ENCODE results near the gene L1CAM.

Gene L1CAM

DNA sequence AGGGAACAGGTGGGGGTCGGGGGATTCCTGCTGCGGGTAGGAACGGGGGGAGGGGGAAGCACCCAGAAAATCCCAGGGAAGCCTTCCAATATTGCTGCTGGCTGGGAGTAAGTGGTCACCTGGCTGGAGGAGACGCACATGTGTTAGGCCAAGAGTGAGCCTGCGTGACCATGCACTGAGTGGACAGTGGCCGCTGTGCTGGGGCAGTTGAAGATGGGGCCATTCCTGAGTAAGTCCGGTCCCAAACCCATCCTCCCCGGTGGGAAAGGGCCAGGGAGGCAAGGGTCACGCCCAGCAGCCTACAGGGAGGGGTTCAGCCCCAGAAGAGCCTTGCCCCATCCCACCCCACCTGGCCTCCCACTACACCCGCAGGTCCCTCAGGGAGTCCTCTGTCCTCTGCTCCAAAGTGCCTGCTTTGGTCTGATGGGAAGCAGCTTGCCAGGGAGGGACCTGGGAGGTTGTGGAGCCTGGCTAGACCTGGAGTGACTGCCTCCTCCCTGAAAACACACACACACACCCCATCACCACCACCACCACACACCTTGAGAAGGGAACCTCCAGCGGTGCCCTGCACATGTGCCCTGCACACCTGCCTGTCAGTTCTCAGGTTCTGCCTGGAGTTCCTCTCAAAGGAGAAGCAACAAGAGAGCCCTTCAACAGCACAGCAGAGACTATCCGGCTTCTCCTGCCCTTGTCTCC, 6.1 kb downstream of the L1CAM start:
- in situ Hi-C loops (cut with MboI; ENCODE audit: low sequenced_read_pairs), result no loop called here

DNA sequence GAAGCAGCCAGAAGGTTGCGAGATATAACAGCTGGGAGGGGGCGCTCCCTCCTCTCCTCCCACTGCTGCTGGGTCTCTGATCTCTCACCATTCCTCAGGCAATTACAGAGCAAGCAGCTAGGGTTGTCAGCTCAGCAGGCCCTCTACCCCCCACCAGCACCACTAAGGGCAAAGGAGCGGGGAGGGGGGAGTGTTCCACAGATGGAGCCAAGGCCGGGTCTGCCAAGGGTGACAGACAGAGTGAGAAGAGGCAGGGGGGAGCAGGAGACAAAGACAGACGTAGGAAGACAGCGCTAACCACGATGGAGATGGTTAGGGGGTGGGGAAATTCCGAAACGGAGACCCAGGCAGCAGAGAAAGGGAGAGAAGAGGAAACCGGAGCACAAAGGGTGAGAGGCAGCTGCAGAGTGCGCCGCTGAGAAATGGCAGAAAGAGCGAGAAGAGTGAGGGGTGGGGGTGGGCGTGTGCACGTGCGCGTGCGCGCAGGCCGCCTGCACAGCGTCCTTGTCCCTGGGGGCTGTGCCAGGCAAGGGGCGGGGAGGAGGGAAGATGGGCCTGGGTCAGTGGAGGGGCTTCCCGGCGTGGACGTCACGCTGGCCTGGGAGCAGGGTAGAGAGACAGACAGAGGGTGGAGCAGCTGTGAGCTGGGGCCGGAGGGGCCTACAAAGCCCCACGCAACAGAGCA, 6.9 kb downstream of the L1CAM start:
- in situ Hi-C loops (cut with MboI; ENCODE audit: low sequenced_read_pairs), result no loop called here

DNA sequence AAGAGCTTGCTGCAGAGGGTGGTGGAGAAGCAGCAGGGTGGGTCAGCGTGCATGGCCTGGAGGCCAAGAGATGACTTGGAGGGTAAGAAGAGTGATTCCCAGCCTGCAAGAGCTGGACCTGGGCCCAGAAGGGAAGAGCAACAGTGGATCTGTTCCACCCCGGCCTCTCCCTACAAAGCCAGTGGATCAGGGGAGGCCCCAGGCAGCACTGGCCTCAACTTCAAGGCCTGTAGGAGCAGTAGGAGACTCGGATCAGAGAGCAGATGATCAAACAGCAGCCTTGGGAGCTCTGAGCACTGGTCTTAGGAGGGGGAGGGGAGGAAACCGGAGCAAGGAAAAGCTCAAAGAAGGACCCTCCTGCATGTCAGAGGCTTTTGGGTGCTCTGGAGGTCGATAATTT, 7.6 kb downstream of the L1CAM start:
- in situ Hi-C loops (cut with MboI; ENCODE audit: low sequenced_read_pairs), result no loop called here

DNA sequence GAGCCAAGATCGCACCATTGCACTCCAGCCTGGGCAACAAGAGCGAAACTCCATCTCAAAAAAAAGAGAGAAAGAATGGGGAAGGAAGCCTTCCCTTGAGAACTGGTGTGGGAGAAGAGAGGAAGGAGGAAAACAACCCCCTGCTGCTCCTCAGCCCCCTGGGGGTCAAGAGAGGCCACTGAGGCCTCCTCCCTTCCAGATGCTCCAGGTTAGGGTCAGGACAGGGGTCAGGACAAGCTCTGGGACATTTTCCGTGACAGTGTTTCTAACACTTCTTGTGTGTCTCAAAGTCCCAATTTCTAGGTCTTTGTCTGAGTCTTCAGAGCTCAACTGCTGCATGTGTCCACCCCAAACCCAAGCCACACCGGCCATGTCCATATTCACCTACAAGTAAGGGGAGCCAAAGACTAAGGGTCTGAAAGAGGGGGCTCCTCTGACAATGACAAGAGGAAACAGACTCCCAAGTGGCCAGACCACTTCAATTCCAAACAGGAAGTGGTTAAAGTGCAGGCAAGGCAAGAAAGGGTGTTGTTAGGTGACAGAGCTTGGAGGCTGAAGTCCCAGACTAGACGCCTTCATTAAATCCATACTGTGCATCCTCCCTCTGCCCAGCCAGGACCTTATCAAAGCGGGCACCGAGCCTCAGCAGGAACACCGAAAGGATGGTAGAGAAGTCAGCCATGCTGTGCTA, 8.3 kb downstream of the L1CAM start:
- in situ Hi-C loops (cut with MboI; ENCODE audit: low sequenced_read_pairs), result no loop called here

DNA sequence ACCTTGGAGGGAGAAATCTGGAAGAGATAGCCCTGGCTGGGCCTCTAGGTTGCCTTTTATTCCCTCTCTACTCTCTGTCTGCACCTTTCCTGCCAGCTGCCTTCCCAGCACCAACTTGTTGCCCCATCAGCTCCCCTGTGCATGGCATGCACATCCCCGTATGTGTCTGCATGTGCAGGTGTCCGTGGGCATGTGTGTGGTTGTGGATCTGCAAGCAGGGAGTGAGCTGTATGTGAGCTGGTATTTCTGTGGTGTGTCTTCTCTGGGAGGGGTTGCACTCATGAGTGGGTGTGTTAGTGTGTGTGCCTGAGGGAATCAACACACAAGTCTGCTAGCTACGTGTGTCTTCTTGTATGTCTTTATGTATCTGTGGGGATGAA, 9.9 kb downstream of the L1CAM start:
- in situ Hi-C loops (cut with MboI; ENCODE audit: low sequenced_read_pairs), result no loop called here

DNA sequence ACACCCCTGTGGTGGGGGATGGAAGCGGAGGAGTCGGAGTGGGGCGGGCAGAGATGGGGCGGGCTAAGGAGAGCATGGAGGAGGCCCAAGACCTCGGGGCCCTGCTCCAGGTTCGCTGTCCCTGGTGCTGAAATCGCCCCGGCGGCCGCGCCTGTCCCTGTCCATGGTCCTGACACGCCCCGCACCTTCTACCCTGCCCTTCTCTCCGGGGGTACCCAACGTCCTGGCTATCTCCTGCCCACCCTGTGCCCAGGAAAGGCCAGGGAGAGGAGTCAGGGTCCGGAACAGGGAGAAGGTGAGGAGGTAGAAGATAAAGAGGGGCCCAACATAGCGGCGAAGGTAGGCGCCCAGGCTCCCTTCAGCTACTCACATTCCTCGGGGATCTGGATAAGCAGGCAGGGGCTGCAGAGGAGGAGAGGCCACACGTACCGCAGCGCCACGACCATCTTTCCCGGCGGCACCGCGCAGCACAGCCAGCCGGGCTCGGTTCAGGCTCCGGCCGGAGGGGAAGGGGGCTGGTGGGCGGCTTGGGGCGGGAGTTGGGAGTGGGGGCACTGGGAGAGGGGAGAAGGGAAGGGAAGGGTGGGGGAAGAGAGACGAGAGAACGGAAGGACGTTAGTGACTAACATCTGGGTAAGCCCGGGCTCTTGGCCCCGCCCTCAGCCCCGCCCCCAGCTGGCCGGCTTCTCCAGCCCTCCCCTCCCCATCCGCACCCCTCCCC, 10.4 kb downstream of the L1CAM start:
- in situ Hi-C loops (cut with MboI; ENCODE audit: low sequenced_read_pairs), result no loop called here

DNA sequence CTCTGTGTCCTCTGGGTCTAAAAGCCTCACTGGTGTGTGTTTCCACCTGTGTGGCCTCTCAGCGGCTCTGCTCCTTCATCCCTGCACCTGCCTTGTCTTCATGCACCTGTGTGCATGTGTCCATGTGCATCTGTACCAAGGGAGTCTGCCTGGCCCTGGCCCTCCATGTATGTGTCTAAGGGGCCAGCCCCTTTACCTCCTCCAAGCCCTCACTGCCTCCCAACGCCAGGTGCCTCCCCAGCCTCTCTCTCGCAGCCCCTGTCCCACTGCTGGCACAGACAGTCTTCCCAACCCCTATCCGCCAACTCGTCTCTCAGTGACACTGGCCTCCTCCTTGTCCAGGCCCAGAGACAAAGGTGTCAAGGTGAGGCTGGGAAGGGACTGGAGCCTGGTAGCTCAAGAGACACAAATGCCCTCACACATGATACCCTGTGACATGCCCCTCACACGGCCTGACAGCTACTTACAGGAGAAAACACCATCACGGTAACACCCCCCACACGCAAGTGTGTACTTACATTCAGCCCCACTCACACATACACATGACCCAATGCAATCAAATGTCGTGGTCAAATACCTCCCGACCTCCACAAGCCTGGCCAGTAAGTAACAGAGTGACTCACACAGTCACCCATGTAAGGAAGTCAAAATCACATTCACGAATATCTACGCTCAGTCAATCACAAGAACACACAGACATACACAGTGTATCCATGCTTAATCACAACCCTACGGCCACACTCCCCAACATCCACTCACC, 11.4 kb downstream of the L1CAM start:
- in situ Hi-C loops (cut with MboI; ENCODE audit: low sequenced_read_pairs), result no loop called here

DNA sequence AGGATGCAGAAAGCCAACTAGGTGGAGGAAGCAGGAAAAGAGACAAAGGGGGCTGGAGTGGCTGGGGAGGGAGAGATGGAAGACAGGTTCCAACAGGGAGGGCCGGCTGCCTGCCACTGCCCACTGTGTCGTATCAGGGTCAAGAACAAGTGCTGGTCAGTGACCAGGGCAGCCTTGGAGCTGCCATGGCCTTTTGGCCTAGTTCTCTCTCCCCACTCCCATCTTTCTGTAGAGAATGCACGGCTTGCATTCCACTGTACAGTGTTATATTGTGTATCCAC, 11.9 kb downstream of the L1CAM start:
- in situ Hi-C loops (cut with MboI; ENCODE audit: low sequenced_read_pairs), result no loop called here

DNA sequence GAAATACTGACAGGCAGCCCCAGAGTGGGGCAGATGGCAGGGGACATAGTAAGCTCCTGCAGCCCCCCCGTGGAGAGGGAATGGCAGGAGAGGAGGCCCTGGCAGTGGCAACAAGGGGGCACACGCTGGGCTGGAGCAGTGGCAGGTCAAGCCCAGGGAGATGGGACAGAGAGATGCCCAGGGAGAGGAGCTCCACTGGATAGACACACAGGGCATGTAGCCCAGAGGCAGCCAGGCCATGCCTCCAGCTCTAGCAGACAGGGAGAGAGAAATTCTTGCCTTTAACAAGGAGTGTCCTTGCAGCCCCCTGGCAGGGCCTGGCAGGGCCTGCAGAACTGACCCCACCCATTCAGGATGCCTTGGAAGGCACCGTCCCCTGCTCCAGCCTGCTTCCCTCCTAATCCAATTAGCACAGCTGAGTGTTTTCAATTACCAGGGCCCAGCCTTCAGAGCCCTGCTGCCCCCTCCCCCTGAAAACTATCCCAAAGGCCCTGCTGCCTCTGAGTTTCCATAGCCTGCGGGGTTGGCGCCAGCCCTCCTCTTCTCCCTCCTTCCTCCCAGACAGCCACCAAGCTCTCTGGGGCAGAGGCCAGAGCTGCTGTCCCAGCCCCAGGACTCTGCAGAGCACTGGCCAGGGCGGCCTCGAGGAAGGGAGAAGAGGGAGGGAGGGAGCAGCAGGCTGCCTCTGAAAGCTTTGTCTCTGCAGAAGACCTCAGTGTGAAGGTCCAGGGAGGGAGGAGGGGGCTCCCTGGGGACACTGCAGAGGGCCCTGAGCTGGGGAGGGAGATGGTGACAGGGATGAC, 12.5 kb downstream of the L1CAM start:
- in situ Hi-C loops (cut with MboI; ENCODE audit: low sequenced_read_pairs), result no loop called here

DNA sequence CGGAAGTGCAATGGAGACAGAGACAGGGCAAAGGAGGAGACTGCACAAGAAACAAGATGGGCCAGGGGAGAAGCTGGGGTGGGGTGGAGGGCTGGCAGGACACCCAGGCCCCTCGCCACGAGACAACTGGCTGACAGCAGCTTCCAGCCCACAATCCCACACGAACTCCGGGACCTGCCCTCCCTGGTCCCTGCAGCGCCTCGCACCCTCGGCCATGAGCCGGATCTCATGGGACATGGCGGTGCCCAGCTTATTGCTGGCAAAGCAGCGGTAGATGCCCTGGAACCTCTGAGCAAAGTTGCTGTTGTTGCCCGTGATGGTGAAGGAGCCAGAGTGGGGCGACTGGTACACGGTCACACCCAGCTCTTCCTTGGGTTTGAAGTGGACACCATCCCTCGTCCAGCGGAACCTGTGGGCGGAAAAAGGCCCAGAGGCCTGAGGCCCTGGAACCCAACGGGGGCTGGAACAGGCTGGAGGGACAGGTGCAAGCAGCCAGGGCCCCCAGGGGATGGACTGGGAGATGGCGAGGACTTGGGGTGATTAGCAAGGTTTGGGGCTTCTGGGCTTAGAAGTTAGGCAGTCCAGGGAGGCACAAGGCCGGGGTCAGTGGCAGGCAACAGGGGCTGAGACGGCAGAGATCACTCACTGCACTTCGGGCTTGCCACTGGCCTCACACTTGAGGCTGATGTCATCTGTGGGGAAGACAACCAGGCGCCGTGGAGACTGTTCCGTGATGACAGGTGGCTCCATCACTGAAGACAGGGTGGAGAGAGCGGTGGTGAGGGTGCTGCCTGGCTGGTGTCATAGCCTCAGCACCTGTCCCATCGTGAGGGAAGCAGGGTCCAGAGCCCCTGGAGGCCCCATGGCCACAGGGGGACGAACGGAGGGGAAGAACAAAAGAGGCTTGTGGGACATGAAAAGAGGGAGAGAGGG, 13.8 kb downstream of the L1CAM start:
- in situ Hi-C loops (cut with MboI; ENCODE audit: low sequenced_read_pairs), result no loop called here

DNA sequence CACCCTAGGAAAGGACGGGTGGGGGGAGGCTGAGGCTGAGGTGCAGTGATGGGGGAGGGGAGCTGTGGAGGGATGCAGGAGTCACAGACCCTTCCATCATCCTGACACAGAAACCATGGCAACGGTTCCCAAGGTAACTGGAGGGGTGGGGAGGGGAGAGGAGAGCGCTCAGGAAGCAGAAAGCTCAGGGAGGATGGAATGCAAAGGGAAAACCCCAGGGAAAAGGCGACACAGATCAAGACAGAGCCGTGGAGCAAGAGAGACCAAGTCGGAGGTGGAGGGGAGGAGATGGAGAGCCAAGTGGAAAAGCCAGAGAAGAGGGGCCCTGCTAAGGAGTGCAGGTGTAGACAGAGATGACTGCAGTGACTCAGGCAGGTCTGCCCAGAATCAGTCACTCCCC, 14.5 kb downstream of the L1CAM start:
- in situ Hi-C loops (cut with MboI; ENCODE audit: low sequenced_read_pairs), result no loop called here

DNA sequence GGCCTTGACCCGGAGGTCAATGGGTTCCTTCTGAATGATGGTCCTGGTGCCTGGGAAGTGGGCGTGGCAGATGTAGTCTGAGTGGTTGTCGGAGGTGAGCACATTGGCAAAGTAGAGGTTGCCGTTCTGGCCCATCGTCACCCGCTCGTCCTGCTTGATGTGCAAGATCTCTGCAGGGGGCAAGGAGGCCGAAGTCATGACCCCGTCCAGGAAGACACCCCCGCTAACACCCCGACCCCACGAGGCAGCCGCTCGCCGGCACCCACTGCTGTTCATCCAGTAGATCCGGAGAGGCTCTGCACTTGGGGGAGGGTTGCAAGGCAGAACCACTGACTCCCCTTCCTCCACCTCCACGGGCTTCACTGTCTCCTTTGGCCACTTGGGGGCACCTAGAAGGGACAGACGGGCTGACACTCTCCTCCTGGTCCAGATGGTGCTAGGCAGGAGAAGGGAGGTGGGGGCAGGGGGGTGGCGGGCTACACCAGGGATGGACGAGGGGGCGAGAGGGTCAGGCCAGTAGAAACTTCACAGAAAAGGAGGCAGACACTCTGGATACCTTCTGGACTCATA, 15.1 kb downstream of the L1CAM start:
- in situ Hi-C loops (cut with MboI; ENCODE audit: low sequenced_read_pairs), result no loop called here

DNA sequence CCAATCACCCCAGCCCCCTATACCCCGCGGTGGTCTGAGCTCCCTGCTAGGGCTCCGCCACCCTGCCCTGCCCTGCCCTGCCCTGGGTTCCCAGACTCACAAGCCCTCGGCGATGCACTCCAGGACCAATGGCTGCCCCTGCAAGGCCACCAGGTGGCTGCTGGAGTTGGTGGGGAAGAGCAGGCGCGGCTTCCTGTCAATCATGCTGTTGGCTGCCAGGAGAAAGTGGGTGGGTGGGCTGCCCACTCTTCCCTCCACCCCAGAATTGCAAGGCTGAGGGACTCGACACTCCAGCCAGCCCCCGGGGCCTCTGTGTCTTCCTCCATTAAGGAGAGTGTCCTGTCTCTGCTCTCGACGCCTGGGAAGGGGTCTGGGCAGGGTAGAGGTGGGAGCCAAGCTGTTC, 15.7 kb downstream of the L1CAM start:
- in situ Hi-C loops (cut with MboI; ENCODE audit: low sequenced_read_pairs), result no loop called here

DNA sequence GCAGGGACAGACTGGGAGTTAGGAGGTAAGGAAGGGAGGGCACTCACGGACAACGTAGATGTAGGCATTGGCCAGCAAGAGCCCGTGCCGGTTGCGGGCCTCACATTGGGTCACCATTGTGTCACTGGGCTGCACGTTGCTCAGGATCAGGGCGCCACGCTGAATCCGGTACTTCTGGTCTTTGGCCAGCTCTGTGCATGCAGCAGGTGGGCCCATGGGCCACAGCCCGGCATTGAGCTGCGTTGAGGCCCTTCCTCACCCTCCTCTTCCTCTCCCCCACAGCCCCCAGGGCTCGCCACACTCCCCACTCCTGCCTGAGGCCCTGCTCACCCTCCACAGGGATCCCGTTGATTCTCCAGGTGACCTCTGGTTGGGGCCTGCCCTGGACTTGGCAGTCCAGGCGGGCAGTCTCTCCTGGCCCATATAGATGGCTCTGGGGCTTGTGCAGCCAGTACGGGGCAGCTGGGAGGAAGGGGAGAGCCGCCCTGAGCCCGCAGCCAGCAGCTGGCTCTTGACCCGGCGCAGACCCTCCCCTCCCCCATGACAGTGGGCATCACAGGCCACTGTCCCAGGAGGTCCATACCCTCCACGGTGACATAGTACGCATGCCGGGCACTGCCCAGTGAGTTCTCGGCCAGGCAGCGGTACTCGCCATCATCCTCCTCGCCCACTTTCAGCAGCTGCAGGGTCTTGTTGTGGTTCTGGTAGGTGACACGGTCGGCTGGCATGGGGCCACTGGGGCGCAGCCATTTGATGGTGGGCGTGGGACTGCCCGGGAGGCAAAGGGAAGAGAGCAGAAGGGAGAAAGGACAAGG, 16.3 kb downstream of the L1CAM start:
- in situ Hi-C loops (cut with MboI; ENCODE audit: low sequenced_read_pairs), result no loop called here

DNA sequence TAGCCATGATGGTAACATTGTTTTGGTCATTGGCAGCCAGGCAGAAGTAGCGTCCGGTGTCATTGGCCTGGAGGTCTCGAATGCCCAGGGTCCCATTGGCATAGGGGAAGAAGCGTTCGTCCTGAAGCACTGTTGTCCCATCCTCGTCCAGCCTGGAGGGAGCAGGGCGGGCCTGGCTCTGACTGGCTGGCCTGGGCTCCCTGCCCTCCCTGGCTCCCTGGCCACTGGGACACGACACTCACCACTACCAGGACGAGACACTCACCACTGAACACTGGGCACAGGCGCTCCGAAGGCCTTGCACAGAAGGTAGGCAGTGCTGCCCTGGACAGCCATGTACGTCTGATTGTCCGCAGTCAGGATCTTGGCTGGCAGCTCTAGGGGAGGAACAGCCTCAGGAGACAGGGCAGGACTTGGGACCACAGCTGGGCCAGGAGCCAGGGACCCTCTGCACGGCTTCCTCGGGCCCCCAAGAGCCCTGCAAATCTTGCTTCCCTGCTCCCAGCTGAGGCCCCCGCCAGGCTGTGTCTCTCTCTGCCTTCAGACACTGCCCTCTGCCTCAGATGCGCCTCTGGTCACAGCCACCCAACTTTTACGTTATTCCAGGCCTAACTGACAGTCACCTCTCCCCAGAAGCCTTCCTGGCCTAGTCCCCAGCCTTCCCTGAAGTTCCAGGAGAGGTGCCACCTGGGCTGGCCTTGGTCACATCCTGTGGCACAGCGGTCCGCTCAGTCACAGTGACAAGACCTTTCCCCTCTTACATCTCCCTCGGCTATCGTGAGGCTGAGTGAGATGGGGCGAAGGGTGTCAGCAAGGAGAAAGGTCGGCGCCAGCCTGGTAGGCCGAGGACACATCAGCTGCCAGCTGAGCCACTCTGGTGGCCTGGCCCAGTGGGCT, 17.1 kb downstream of the L1CAM start:
- in situ Hi-C loops (cut with MboI; ENCODE audit: low sequenced_read_pairs), result no loop called here

DNA sequence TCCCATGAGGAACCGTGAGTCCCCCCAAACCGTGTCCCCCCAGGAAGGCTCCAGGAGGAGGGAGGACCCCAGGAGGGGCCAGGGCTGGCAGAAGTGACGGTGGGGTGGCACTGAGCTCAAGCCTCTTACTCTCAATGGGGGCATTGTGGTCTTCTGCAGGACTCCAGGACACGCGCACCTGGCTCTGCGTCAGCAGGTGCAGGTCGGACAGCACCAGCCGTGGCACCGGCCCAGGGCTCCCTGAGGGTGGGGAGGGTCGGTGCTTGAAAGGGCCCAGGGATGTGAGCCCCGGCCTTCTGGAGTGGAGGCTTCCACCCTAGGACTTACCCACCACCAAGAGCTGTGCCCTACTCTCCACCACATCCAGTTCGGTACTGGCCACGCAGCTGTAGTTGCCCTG, 18.3 kb downstream of the L1CAM start:
- in situ Hi-C loops (cut with MboI; ENCODE audit: low sequenced_read_pairs), result no loop called here

DNA sequence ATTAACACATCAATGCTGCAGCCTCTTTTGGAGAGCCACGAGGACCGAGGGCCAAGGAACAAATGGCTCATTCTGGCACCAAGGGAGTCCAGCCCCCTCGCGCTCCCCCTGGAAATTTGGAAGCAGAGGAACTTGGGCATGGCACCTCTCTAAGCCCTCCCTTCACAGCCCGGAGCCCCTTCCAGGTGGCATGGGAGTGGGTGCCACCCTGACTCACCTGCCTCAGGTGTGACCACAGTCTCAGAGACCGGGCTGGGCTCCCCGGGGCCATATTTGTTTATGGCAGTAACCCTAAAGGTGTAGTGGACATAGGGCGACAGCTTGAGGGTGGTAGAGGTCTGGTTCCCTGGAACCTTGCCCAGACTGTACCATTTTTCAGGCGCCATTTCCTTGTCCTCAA, 18.8 kb downstream of the L1CAM start:
- in situ Hi-C loops (cut with MboI; ENCODE audit: low sequenced_read_pairs), result no loop called here
